Calu3 (cell line): Measurements from ENCODE around the gene TMEM168. TPM values are rescaled to one million over a fixed set of nuclear protein-coding genes. Genes with fewer than 3 reads are reported as not detected.

Source experiments
- BruUV-seq: library from RNA; stranded (reverse); fragments of 400-500 nt; replicated peaks from 2 replicates; lab custom pipeline; 2021; lab: Mats Ljungman, UMichigan
- CTCF ChIA-PET: fragments of 300-600 bp; sonication (Branson Sonifier 250); formaldehyde crosslinking; loops from one replicate; lab custom pipeline; 2022; ENCODE audit warnings: antibody characterized with exemption; lab: Charles Lee
- DNase-seq: peaks from one replicate; pipeline ENCODE4 v3.0.0; 2022
- H3K27ac Mint-ChIP-seq: one replicate; pipeline ENCODE4 v1.8.0; 2022; ENCODE audit warnings: mixed read lengths; ENCODE audit not compliant: unreplicated experiment
- H3K27me3 Mint-ChIP-seq: one replicate; pipeline ENCODE4 v1.8.0; 2022; ENCODE audit warnings: mixed read lengths; ENCODE audit not compliant: unreplicated experiment
- H3K36me3 Mint-ChIP-seq: one replicate; pipeline ENCODE4 v1.8.0; 2022; ENCODE audit warnings: mild to moderate bottlenecking, moderate library complexity, mixed read lengths; ENCODE audit not compliant: insufficient read depth, unreplicated experiment
- H3K4me1 Mint-ChIP-seq: one replicate; pipeline ENCODE4 v1.8.0; 2022; ENCODE audit warnings: mild to moderate bottlenecking, low read depth, mixed read lengths; ENCODE audit not compliant: unreplicated experiment
- H3K4me3 Mint-ChIP-seq: one replicate; pipeline ENCODE4 v1.8.0; 2022; ENCODE audit warnings: mild to moderate bottlenecking, low read depth, moderate library complexity, mixed read lengths; ENCODE audit not compliant: unreplicated experiment
- H3K9me3 Mint-ChIP-seq: one replicate; pipeline ENCODE4 v1.8.0; 2022; ENCODE audit warnings: low read depth, mixed read lengths; ENCODE audit not compliant: unreplicated experiment
- CTCF ChIP-seq: fragments of 200-600 bp; IDR thresholded peaks from one replicate; pipeline ENCODE4 v1.8.0; 2022; ENCODE audit warnings: antibody characterized with exemption; ENCODE audit not compliant: unreplicated experiment
- intact Hi-C: fragments of 100-400 bp; cut with micrococcal nuclease; formaldehyde crosslinking; loops from one replicate; pipeline ENCODE4 v1.10.0; 2022; ENCODE audit not compliant: unreplicated experiment
- total RNA-seq: library from RNA; stranded (reverse); gene quantifications from 2 replicates; pipeline ENCODE4 v1.2.3, GENCODE V29; 2022

Gene TMEM168
- total RNA-seq, 1 experiment from 2014 or later, result 20.6 TPM

- H3K27me3 Mint-ChIP-seq, result no peaks in the 10 kb centered on the region
- no peak for DNase-seq
- intact Hi-C loops, result no loop called here
- H3K4me1 Mint-ChIP-seq, result no peaks in the 10 kb centered on the region
- H3K4me3 Mint-ChIP-seq, result no peak overlapping the region
- CTCF ChIA-PET, result no interaction called here
- H3K36me3 Mint-ChIP-seq, result no peaks in the 10 kb centered on the region
- H3K9me3 Mint-ChIP-seq, result no peaks in the 10 kb centered on the region
- no peak overlapping the region for H3K27ac Mint-ChIP-seq
- TF ChIP-seq CTCF, result no peak
- no TSS peak for BruUV-seq
Measured at GRCh38 chr7:112759905-112760304, 30.3 kb downstream of the TMEM168 start.

- Mint-ChIP-seq H3K36me3 (no peaks in the 10 kb centered on the region), H3K4me1 (no peaks in the 10 kb centered on the region), H3K27me3 (no peaks in the 10 kb centered on the region), H3K27ac (no peak overlapping the region), H3K9me3 (no peaks in the 10 kb centered on the region), H3K4me3 (no peak overlapping the region)
- no peak for TF ChIP-seq CTCF
- intact Hi-C loops, result no loop called here
- BruUV-seq, result no TSS peak
- DNase-seq, result no peak
- CTCF ChIA-PET, result no interaction called here
Measured at GRCh38 chr7:112757337-112757736, 32.9 kb downstream of the TMEM168 start.

- intact Hi-C loops, result no loop called here
- Mint-ChIP-seq H3K27me3 (no peaks in the 10 kb centered on the region), H3K36me3 (no peaks in the 10 kb centered on the region), H3K4me1 (no peaks in the 10 kb centered on the region), H3K9me3 (no peaks in the 10 kb centered on the region), H3K27ac (no peak overlapping the region), H3K4me3 (no peak overlapping the region)
- no peak for DNase-seq
- no peak for TF ChIP-seq CTCF
- BruUV-seq, result no TSS peak
- CTCF ChIA-PET, result no interaction called here
Measured at GRCh38 chr7:112753298-112753697, 36.9 kb downstream of the TMEM168 start.

- H3K4me1 Mint-ChIP-seq, result no peaks in the 10 kb centered on the region
- TF ChIP-seq CTCF, result no peak
- CTCF ChIA-PET, result no interaction called here
- BruUV-seq, result no TSS peak
- no peak overlapping the region for H3K4me3 Mint-ChIP-seq
- no peaks in the 10 kb centered on the region for H3K9me3 Mint-ChIP-seq
- DNase-seq, result no peak
- no peaks in the 10 kb centered on the region for H3K36me3 Mint-ChIP-seq
- H3K27ac Mint-ChIP-seq, result no peak overlapping the region
- intact Hi-C loops, result no loop called here
- no peaks in the 10 kb centered on the region for H3K27me3 Mint-ChIP-seq
Measured at GRCh38 chr7:112752576-112752975, 37.6 kb downstream of the TMEM168 start.

- Mint-ChIP-seq H3K4me1 (no peaks in the 10 kb centered on the region), H3K27me3 (no peaks in the 10 kb centered on the region), H3K4me3 (no peak overlapping the region), H3K9me3 (no peaks in the 10 kb centered on the region), H3K36me3 (no peaks in the 10 kb centered on the region), H3K27ac (no peak overlapping the region)
- BruUV-seq, result no TSS peak
- no peak for TF ChIP-seq CTCF
- CTCF ChIA-PET, result no interaction called here
- intact Hi-C loops, result no loop called here
- DNase-seq, result no peak
Measured at GRCh38 chr7:112749775-112750174, 40.4 kb downstream of the TMEM168 start.
